HepG2 (cell line): ENCODE data around the gene BHLHA9. TPM values are rescaled to one million over a fixed set of nuclear protein-coding genes. Genes with fewer than 3 reads are reported as not detected.

Experiments used
- DNMT1 ChIP-seq: sonication (generic); formaldehyde crosslinking; IDR thresholded peaks from 2 replicates; pipeline ENCODE4 v1.5.1; 2020; ENCODE audit warnings: mild to moderate bottlenecking, missing genetic modification reagents
- HOXA5 ChIP-seq: sonication (generic); formaldehyde crosslinking; IDR thresholded peaks from 2 replicates; pipeline ENCODE4 v1.4.0; 2020; ENCODE audit warnings: missing genetic modification reagents
- LCORL ChIP-seq, 2 experiments: fragments of 450-650 bp in 1 of 2; sonication (generic) in 1 of 2; formaldehyde crosslinking in 1 of 2; IDR thresholded peaks; 2 replicates each; pipeline versions ENCODE4 v1.5.0 to v1.6.1; 2017 to 2020; ENCODE audit warnings: antibody characterized with exemption in 1 of 2, missing genetic modification reagents in 1 of 2
- SYNCRIP ChIP-seq: fragments of 200-400 bp; formaldehyde crosslinking; IDR thresholded peaks from 2 replicates; pipeline ENCODE4 v1.6.1; 2018; ENCODE audit warnings: mild to moderate bottlenecking, low read depth, low read length; ENCODE audit not compliant: insufficient read depth
- ZNF331 ChIP-seq: sonication (generic); formaldehyde crosslinking; IDR thresholded peaks from 2 replicates; pipeline ENCODE4 v1.4.0; 2020; ENCODE audit warnings: missing genetic modification reagents
- ZNF567 ChIP-seq: sonication (generic); formaldehyde crosslinking; IDR thresholded peaks from 2 replicates; pipeline ENCODE4 v1.8.1; 2023; ENCODE audit warnings: mild to moderate bottlenecking, missing genetic modification reagents, borderline replicate concordance
- ZNF790 ChIP-seq: sonication (generic); formaldehyde crosslinking; IDR thresholded peaks from 2 replicates; pipeline ENCODE4 v1.8.0; 2022; ENCODE audit warnings: missing genetic modification reagents, mild to moderate bottlenecking, borderline replicate concordance
- polyA plus RNA-seq, 8 experiments: library from polyadenylated mRNA; depleted of rRNA in 3 of 8; stranded (reverse) in 7 of 8; unstranded in 1 of 8; fragments of >200 nt; fragmentation: Illumina TruSeq in 4 of 8; extraction: Trizol in 4 of 8; gene quantifications; 2 replicates each; pipeline versions ENCODE4 v1.2.1 to v1.2.3, GENCODE V29; 2011 to 2016; ENCODE audit warnings: low read depth in 4 of 8, missing spikeins in 1 of 8, mixed read lengths in 1 of 8; ENCODE audit not compliant: insufficient read depth in 1 of 8
- total RNA-seq, 5 experiments: library from RNA; depleted of rRNA; stranded (reverse); fragments of >200 nt; fragmentation: Illumina TruSeq; extraction: Trizol; gene quantifications; 2 replicates each; pipeline ENCODE4 v1.2.3, GENCODE V29; 2016; ENCODE audit warnings: low read depth in 1 of 5
- TF ChIP-seq, protein P1 (sequence below): sonication (generic); formaldehyde crosslinking; IDR thresholded peaks from 2 replicates; pipeline ENCODE4; 2020; ENCODE audit warnings: missing genetic modification reagents, mild to moderate bottlenecking, borderline replicate concordance
- TF ChIP-seq, protein P2 (sequence below): sonication (generic); formaldehyde crosslinking; conservative IDR thresholded peaks from 2 replicates; pipeline ENCODE4 v1.4.0; 2020; ENCODE audit warnings: missing genetic modification reagents
- TF ChIP-seq, protein P3 (sequence below): sonication (generic); formaldehyde crosslinking; IDR thresholded peaks from 2 replicates; pipeline ENCODE4 v1.5.1; 2020; ENCODE audit warnings: missing genetic modification reagents, mild to moderate bottlenecking, borderline replicate concordance

BHLHA9 gene
- total and polyA plus RNA-seq, 2 of the 13 experiments (the other 11 are each of a cell fraction or from before 2014, with no cell fraction given) = not detected

DNA sequence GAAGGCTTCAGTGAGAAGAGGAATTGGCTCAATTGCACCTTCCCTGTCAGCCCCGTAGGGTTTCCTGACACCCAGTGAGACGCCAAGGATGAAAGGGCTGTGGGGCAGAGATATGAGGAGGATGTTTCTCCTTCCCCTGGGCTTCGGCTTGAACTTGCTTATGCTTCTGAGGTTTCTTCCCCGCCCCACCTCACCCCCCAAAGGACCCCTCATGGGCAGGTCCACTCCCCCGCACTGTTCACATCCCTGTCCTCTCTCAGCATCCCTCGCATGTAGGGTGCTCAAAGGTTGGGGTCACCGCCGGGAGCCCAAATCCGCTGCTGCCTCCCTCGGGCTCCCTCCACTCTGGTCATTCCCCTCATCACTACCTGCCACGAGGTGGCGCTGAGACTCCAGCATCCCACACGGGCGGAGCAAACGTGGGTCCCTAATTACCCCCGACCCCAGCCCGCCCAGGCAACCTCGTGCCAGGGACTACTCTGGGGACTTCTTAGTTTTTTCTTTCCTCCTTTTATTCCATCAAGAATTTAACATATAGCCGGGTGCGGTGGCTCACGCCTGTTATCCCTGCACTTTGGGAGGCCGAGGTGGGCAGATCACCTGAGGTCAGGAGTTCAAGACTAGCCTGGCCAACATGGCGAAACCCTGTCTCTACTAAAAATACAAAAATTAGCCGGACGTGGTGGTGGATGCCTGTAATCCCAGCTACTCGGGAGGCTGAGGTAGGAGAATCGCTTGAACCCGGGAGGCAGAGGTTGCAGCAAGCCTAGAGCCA lies 5.9 kb downstream of the BHLHA9 start (continued):
- TF ChIP-seq, protein P1, sequence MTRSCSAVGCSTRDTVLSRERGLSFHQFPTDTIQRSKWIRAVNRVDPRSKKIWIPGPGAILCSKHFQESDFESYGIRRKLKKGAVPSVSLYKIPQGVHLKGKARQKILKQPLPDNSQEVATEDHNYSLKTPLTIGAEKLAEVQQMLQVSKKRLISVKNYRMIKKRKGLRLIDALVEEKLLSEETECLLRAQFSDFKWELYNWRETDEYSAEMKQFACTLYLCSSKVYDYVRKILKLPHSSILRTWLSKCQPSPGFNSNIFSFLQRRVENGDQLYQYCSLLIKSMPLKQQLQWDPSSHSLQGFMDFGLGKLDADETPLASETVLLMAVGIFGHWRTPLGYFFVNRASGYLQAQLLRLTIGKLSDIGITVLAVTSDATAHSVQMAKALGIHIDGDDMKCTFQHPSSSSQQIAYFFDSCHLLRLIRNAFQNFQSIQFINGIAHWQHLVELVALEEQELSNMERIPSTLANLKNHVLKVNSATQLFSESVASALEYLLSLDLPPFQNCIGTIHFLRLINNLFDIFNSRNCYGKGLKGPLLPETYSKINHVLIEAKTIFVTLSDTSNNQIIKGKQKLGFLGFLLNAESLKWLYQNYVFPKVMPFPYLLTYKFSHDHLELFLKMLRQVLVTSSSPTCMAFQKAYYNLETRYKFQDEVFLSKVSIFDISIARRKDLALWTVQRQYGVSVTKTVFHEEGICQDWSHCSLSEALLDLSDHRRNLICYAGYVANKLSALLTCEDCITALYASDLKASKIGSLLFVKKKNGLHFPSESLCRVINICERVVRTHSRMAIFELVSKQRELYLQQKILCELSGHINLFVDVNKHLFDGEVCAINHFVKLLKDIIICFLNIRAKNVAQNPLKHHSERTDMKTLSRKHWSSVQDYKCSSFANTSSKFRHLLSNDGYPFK = no peak
- TF ChIP-seq, protein P2, sequence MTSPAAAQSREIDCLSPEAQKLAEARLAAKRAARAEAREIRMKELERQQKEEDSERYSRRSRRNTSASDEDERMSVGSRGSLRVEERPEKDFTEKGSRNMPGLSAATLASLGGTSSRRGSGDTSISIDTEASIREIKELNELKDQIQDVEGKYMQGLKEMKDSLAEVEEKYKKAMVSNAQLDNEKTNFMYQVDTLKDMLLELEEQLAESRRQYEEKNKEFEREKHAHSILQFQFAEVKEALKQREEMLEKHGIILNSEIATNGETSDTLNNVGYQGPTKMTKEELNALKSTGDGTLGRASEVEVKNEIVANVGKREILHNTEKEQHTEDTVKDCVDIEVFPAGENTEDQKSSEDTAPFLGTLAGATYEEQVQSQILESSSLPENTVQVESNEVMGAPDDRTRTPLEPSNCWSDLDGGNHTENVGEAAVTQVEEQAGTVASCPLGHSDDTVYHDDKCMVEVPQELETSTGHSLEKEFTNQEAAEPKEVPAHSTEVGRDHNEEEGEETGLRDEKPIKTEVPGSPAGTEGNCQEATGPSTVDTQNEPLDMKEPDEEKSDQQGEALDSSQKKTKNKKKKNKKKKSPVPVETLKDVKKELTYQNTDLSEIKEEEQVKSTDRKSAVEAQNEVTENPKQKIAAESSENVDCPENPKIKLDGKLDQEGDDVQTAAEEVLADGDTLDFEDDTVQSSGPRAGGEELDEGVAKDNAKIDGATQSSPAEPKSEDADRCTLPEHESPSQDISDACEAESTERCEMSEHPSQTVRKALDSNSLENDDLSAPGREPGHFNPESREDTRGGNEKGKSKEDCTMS (CRISPR knock-in tag) = no peak
- no peak for TF ChIP-seq LCORL (IDR thresholded peaks at IDR 0.05)
- TF ChIP-seq LCORL (CRISPR knock-in tag; IDR thresholded peaks at IDR 0.05) = 0 out of 2 replicates have a peak, but pooled peaks have one; percentile 24
- TF ChIP-seq ZNF331 (CRISPR knock-in tag) = 0 out of 2 replicates have a peak, but pooled peaks have one; percentile 29
- TF ChIP-seq HOXA5 (CRISPR knock-in tag) = no peak
- no peak for TF ChIP-seq ZNF567 (CRISPR knock-in tag)
- TF ChIP-seq ZNF790 (CRISPR knock-in tag) = no peak
- TF ChIP-seq SYNCRIP = no peak
- TF ChIP-seq, protein P3, sequence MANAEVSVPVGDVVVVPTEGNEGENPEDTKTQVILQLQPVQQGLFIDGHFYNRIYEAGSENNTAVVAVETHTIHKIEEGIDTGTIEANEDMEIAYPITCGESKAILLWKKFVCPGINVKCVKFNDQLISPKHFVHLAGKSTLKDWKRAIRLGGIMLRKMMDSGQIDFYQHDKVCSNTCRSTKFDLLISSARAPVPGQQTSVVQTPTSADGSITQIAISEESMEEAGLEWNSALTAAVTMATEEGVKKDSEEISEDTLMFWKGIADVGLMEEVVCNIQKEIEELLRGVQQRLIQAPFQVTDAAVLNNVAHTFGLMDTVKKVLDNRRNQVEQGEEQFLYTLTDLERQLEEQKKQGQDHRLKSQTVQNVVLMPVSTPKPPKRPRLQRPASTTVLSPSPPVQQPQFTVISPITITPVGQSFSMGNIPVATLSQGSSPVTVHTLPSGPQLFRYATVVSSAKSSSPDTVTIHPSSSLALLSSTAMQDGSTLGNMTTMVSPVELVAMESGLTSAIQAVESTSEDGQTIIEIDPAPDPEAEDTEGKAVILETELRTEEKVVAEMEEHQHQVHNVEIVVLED (CRISPR knock-in tag) = no peak
- TF ChIP-seq DNMT1 (CRISPR knock-in tag) = no peak
- TF ChIP-seq, all 625 proteins: peak for 13
